ENCODE data around the gene RBL2.
"Not testable (repeated sequence)": the region's sequence is repeated elsewhere in the genome, so short reads cannot be mapped to it uniquely, and the experiment has no call there.

The RBL2 gene

DNA sequence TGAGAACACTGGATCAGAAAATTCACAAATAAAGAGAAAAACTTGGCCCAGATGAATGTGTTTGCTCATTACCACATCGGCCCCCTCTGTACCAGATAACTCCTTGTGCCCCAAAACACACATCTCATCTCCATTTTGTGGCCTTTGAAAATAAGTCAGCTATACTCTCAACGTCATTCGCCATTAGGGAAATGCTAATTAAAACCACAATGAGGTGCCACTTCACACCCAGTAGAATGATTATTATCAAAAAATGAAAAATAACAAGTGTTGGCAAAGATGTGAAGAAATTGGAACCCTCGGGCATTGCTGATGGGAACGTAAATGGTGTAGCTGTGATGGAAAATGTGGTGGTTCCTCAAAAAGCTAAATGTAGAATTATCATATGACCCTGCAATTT, 103.4 kb downstream of the RBL2 start:
- no peak for DNase-seq (ENCODE audit: low read depth in 2 of 2)

- not testable (repeated sequence) for DNase-seq (ENCODE audit: low read depth in 2 of 2)
Measured at GRCh38 chr16:53539346-53539745, 105.1 kb downstream of the RBL2 start.

GRCh38 chr16:53539759-53540718, 105.8 kb downstream of the RBL2 start:
- not testable (repeated sequence) for DNase-seq (ENCODE audit: low read depth in 2 of 2)

Measured in stimulated activated CD4-positive, alpha-beta T cell treated with anti-CD3 and anti-CD28 coated beads, Interleukin-4, amount 100 ng/mL, for 48 hours (primary cell).